DMS79 treated with DMSO at 0.1 percent for 48 hours (cell line): ENCODE results near the gene LZTS3.
A peak's percentile ranks its signal among the peaks of the same experiment; 100 is the strongest.
"Not testable (repeated sequence)": the region's sequence is repeated elsewhere in the genome, so short reads cannot be mapped to it uniquely, and the experiment has no call there.

Experiments
- DNase-seq: peaks from one replicate; lab custom pipeline; 2025; lab: John Stamatoyannopoulos, UW

The LZTS3 gene

DNA sequence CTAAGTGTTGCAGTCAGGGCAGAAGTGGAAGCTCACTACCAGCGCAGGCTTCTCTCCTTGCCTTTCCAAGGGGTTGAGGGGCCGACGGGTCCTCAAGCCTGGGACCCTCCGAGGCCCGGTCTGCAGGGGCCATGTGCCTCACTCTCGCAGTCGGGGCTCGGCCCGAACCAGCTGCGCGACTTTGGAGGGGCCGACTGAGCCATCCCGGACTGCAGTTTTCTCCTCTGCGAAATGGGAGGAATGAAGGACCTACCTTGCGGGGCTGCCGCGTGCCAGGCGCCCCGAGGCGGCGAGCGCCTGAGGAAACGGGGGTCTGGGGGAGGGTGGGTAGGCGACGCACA is 5.6 kb downstream of the LZTS3 start:
- no peak for DNase-seq

DNA sequence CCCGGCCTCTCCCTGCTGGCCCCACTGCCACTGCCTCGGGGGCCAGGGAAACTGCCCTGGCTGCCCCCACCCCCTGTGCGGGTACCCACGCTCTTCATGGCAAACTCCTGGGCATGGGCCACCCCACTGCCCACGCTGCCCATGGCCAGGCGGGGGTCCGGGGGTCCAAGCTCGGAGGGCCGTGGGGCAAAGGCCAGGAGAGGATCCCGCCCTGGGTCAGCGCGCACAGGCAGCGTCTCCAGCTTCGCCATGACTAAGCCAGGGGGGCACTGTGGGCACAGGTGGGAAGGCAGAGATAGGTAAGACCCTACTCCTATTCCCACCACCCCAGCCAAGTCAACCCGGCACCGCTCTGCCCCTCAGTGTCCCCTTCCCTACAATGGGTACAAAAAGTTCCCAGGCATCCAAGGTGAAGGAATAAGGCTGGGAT is 6.4 kb downstream of the LZTS3 start:
- no peak for DNase-seq

DNA sequence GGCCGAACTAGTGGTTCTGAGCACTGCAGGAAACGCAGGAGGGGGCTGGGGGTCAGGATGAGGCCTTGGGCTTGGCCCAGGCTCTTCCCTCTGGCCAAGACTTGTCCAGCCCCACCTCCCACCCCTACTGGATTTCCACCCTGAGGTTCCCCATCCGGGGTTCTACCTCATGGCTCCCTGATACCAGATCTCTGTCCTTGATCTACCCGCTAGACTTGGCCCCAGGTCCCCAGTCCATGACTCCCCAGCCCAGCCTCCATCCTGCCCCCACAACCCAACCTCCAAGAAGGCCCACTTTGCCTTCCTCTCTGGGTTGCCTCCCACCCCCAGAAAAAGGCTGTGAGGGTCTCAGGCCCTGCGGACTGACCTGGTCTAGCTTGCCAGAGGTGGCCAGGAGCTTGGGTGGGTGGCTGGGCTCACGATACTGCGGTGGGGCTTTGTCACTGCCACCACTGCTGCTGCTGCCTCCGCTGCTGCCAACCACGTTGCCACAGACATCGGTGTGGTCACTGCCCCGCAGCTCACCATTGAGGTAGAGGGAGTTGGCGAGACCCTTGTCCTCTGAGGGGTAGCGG is 6.9 kb downstream of the LZTS3 start:
- no peak for DNase-seq

DNA sequence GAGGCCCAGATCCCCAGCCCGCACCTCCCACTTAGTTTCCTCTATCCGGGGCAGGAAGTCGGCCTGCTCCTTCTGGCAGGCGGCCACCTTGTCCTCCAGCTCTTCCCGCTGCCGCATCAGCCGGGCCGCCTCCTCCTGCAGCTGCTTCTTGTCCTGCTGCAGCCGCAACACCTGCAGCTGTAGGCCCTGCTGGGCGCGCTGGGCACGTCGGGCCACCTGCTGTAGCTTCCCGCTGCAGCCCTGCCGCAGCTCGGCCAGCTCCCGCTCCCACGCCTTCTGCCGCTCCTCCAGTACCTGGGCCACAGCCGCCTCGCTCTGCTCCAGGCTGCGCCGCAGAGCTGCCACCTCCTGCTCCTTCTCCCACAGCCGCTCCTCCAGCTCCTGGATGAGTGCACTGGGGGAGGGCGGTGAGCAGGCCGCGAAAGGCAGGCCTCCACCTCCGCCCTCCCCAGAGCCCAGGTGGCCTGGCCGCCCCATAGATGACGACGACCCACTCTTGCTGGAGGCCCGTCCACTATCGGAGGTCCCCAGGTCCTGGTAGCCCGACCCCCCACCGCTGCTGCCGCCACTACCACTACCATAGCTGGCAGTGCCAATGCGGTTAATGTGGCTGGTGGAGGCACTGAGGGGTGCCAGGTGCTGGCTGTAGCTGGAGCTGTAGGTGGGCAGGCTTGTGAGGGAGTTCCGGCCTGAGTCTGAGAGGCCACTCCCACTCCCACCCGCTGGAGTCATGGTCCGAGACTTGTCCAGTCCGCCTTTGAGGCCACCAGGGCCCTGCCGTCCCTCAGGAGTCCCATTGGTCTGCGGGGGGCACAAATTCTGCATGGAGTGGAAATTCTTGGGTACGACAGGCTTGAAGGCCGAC is 7.6 kb downstream of the LZTS3 start:
- peak; percentile 72 for DNase-seq

DNA sequence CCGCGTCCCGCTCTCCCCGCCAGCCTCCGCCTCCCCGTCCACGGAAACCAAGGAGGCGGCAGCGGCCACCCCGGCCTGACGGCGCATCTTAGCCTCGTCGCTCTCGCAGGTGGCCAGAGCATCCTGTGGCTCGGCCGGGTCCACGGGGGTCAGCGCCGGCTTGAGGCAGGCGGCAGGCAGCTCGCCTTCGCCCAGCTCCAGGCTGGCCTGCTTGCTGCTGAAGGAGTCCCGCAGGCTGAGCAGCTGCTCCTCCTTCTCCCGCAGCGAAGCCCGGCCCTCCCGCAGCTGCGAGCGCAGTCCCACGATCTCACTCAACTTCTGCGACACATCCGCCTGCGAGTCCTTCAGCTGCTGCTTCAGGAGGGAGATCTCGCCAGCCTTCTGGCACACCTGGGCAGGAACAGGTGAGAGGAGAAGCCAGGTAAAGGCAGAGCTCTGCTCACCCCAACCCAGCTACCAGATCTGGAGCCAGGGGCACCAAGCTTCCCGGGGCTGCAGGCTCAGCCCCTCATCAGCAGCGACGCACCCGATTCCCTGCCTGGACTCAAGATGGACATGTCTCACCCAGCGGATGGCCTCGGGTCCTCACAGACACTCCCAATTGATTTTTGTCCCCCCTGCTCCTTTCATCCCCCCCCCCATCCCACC is 8.5 kb downstream of the LZTS3 start:
- DNase-seq, result peak; percentile 25

DNA sequence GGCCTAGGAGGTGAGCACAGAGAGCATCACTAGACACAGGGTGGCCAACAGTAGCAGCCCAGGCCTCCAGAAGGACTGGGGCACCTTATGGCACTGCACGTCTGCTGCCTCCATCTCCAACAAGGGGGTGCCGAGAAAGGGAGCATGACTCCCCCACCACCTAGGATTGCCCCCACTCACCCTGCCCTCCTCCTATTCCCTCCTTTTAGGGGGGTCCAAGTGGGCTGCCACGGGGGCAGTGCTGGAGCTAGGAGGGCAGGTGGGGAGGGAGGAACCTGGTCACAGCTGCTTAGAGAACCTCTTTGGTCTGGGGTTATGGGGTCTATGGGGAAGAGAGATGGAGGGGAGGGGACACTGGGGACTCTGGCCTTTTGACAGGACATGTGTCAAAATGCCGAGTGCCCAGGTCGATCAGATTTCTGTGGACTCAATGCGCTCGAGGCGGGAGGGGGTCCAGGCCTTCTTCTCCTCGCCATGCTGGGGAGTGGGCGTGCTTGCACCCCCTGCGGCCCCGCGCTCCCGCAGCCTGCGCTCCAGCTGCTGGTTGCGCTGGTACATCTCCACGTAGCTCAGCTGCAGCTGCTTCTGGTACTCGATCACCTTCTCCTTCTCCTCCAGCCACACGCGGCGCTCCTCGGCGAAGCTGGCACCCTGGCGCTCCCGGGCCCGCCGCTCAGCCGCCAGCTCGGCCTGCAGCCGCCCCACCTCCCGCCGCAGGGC is 9.1 kb downstream of the LZTS3 start:
- DNase-seq, result no peak

DNA sequence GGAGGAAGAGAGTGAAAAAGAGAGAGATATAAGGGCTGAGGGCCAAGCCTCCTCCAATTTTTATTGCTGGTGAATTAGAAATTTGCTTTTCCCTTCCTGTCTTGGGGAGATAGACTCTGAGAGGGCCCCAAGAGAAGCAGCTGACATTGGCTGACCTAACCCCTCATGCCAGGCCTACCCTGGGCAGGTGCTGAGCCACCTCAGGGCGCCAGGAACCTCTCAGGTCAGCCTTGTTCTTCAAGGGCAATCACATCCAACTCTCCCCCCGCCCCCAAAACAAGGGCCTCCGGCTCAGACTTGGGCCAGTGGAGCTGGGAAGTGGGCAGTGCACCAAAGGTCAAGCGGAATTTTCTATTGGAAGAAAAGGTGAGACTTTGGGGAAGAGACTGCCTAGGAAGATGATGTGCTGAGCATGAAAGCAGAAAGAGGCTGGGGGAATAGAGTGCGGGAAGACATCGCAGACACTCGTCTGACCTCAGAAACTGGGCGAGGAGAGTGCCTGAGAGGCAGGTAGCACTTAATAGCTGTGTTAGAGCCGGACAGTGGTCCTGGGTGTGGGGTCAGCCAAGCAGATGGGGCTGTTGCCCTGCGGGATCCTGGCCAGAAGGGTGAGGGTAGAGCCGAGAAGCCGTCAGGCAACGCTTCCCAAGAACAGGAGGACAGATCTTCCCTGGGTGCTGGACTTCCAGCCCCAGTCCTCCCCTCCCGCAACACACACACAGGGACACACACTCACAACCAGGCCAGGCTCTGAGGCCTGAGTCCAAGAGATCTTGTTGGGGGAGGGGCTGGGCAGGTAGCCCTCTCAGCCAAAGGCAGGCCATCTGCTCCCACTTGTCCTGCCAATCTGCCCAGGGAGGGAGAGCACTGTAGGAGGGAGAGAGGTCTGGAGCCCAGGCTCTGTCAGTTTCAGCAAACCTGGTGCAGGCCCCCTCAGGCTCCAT is 10.0 kb downstream of the LZTS3 start:
- peak; percentile 55 for DNase-seq

DNA sequence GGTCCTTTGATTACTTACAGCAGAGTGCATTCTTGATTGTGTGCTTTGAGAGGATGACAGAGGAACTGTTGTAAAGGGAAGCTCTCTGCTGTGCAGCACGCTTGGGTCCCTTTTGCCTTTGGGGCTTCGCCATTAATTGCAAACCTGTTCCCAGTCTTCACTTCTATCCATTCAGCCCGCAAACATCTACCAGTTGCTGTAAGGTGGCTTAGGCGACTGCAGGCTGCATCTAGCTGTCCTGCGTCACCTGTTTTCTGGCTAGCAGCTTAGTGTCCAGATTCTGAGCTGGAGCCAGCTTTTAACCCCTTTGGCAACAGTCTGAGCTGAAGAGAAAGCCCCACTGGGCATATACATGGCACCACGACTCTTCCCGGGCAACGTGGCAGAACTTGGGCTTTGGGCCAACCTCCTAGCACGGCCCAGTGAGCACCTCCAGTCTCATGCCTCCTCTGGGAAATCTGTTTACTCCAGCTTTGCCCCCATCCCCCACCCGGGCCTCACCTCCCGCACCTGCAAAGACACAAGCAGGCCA is 11.2 kb downstream of the LZTS3 start:
- peak; percentile 92 for DNase-seq

DNA sequence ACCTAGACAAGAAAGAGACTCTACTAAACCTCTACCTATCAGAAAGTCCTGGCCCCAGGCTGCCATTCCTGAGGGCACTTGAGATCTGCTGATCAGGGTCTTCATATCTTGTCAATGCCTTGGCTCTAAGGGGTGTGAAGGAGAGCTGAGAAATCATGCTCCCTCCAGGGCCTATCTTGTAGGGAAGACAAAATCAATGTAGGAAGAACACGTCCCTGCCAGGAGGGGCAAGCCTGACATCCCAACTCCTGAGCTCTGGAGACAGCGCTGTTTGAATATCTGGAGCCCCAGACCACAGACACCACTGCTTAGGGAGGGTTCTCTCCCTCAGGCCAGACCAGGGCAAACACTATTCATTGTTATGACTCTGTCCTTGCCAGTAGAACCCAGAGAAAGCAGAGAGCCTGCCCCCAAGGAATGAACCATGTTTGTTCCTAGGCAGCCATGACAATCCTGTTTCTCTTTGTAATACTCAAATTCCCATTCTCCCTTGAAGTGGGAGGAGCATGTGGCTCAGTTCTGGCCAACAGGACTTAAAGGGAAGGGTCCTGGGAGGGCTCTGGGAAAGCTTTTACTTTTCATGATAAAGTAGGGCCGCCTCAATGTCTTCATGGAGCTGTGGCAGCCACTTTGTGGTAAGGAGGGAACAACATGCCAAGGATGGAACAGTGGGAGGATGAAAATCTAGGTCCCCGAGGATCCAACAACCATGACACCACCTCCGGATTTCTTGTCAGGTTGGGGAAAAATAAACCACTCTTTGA is 11.9 kb downstream of the LZTS3 start:
- DNase-seq, result no peak

DNA sequence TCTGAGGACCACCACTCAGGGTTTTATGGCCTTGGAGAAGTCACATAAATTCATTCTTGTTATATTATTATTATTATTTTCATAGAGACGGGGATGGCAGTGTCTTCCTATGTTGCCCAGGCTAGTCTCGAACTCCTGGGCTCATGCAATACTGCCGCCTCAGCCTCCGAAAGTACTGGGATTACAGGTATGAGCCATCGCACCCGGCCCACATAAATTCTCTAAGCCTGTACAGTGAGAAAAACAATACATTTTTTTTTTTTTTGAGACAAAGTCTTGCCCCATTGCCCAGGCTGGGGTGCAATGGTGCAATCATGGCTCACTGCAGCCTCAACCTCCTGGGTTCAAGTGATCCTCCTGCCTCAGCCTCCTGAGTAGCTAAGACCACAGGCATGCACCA is 12.9 kb downstream of the LZTS3 start:
- no peak for DNase-seq

DNA sequence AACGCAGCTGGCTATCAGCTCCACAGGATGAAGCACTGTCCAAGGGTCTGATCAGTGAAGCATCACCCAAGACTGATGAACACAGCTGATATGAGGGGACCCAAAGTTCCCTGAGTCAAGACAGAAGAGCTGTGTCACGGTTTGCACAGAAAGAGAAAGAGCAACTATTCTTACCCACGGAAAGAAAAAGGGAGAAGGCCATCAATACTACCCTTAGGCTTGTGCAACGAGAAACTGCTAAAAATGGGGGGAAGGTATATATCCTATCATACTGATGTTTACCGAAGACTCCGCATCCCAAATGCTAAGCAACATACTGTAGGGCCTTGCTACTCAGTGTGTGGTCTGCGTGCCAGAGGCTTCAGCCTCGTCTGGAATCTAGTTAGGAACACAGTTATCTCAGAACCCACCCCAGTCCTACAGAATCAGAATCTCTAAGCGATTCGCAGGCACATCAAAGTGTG is 14.3 kb downstream of the LZTS3 start:
- no peak for DNase-seq

DNA sequence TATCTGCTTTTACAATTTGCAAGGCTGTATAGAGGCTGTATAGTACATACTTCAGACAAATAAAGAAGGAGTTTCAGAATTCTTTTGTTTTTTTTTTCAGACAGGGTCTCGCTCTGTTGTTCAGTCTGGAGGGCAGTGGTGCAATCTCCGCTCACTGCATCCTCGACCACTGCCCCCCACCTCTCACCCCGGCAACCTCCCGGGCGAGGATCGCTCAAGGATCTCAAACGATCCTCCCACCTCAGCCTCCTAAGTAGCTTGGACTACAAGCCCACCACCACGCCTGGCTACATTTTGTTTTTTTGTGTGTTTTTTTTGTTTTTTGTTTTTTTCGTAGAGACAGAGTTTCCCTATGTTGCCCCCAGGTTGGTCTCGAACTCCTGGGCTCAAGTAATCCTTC is 15.5 kb downstream of the LZTS3 start:
- no peak for DNase-seq

DNA sequence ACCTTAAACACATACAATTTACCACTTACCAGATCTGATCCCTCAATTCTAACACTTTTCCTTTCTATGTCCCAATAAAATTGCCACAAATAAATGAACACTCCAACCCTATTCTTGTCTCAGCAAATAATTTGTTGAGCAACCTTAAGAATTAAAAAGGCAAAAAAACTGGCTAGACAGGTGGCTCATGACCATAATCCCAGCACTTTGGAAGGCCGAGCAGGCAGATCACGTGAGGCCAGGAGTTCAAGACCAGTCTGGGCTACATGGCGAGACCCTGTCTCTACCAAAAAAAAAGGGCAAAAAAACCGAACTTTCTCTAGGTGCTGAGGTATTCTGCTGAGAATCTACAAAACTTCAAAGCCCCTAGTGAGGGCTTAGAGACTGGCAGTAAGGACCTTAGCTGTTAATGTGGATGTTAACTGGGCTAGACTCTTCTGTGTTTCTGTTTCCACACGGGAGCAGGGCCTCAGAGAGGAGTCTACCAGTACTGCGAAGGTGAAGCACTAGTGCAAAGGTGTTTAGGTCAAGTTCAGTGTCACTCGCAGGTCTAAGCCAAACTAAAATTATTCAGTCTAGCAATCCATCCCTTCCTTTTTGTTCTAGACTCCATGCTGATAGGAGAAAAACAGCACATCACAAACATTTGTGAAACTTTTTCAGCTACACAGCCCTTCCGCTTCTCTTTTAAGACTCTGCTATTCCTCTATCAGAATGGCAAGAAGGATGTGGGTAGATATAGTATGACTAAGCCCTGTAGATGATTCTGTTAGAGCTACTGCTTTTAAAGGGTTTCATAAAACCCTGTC is 16.3 kb downstream of the LZTS3 start:
- DNase-seq, result no peak

DNA sequence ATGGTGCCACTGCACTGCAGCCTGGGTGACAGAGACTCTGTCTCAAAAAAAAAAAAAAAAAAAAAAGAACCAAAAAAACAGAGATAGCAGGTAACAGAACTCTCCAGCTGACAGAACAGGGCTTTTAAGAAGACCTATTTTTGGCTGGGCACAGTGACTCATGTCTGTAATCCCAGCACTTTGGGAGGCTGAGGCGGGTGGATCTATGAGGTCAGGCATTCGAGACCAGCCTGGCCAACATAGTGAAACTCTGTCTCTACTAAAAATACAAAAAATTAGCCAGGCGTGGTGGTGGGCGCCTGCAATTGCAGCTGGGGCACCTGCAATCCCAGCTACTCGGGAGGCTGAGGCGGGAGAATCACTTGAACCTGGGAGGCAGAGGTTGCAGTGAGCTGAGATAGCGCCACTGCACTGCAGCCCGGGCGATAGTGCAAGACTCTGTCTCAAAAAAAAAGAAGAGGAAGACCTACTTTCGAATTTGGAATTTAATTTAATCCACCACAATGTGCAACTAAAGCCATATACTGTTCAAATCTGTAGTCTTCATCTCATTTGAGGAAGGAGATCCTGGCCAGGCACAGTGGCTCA is 21.2 kb downstream of the LZTS3 start:
- DNase-seq, result not testable (repeated sequence)

DNA sequence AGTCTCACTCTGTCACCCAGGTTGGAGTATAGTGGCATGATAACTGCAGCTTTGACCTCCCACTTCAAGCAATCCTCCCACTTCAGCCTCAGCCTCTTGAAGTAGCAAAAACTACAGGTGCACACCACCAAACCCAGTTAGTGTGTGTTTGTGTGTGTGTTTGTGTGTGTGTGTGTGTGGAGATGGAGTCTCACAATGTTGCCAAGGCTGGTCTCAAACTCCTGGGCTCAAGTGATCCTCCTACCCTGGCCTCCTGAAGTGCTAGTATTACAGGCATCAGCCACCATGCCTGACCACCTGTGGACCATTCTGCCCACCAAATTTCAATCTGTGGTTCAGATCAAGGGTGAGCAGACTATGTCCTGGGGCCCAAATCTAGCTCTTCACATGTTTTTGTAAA is 22.4 kb downstream of the LZTS3 start:
- DNase-seq, result no peak

DNA sequence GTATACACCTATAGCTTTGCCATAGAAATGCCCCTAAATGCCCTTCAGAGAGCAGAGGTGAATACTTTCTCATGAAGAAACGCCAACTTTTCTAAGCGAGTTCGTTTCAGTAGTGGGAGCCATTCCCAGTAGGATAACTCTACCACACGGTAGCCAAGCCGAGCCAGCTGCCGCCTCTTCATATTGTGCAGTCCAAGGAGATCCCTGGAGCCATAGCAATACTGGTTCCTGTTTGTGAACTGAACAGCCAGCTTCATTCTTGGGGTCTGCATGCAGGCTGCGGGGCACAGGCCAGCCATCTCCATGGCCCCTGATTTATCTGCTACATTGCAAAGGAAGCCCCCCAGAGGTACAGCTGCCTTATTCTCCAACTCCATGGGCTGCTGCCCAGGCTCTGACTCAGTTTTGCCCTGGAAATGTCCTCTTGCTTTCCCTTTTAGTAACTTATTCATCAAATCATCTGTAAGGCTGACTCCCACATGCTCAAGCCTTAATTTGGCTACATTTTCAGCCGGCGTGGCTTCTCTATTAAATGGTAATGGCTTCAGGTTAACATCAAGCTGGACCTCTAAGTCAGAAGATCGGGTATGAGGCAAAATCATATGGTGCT is 26.5 kb downstream of the LZTS3 start:
- no peak for DNase-seq

DNA sequence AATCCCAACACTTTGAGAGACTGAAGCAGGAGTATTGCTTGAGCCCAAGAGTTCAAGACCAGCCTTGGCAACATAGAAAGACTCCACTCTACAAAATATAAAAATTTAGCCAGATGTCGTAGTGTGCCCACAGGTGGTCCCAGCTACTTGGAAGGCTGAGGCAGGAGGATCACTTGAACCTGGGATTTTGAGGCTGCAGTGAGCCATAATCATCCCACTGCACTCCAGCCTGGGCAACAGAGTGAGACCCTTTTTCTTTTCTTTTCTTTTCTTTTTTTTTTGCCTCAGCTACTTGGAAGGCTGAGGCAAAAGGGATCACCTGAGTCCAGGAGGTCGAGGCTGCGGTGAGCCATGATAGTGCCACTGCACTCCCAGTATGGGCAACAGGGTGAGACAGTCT is 31.6 kb downstream of the LZTS3 start:
- DNase-seq, result no peak

DNA sequence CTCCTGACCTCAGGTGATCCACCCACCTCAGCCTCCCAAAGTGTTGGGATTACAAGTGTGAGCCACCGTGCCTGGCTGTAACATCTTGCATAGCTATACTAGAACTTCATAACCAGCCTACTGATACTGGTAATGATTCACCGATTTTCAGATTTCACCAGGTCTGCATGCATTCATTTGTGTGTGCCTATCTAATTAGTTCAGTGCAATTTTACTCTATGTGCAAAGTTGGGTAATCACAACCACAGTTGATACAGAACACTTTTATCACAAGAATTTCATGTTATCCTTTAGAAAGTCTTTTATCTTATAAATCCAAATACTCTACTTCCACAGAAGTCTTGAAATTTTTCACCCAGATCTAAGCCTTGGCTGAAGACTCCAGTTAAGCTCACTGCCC is 35.9 kb downstream of the LZTS3 start:
- no peak for DNase-seq
